Small intestine (tissue), 7 donors: ENCODE measurements around the gene TRIM74. TPM values are rescaled to one million over a fixed set of nuclear protein-coding genes. Genes with fewer than 3 reads are reported as not detected.
"Not testable (repeated sequence)": the region's sequence is repeated elsewhere in the genome, so short reads cannot be mapped to it uniquely, and the experiment has no call there.

Experiments
- DNase-seq, 2 donors: peaks; one replicate each; pipeline versions ENCODE4 v3.0.0 to v3.0.0-alpha.2; 2013
- FAIRE-seq: peaks from 2 replicates; lab custom pipeline; 2012; peaks lifted over from hg19 to GRCh38; lab: Jason Lieb, UNC
- H3K27ac ChIP-seq, 3 donors: one replicate each; pipeline ENCODE4 v1.5.1; 2013; ENCODE audit warnings: low read length in 2 of 3, mild to moderate bottlenecking in 2 of 3, control low read depth in 1 of 3, inconsistent platforms in 1 of 3, low read depth in 1 of 3, moderate library complexity in 1 of 3
- H3K27me3 ChIP-seq, 3 donors: one replicate each; pipeline ENCODE4 v1.6.1; 2013; ENCODE audit warnings: low read length in 3 of 3, inconsistent platforms in 1 of 3; ENCODE audit not compliant: control insufficient read depth in 3 of 3, insufficient read depth in 3 of 3
- H3K36me3 ChIP-seq, 3 donors: one replicate each; pipeline ENCODE4 v1.6.1; 2013; ENCODE audit warnings: low read length in 3 of 3, inconsistent platforms in 1 of 3, low read depth in 1 of 3, mild to moderate bottlenecking in 1 of 3, moderate library complexity in 1 of 3; ENCODE audit not compliant: control insufficient read depth in 3 of 3, insufficient read depth in 2 of 3
- H3K4me1 ChIP-seq, 3 donors: one replicate each; pipeline ENCODE4 v1.6.1; 2013; ENCODE audit warnings: low read length in 2 of 3, inconsistent platforms in 1 of 3, low read depth in 1 of 3, mild to moderate bottlenecking in 1 of 3, moderate library complexity in 1 of 3; ENCODE audit not compliant: control insufficient read depth in 3 of 3, insufficient read depth in 2 of 3
- H3K4me3 ChIP-seq, 3 donors: one replicate each; pipeline ENCODE4 v1.5.1; 2013; ENCODE audit warnings: low read length in 3 of 3, control low read depth in 1 of 3, inconsistent platforms in 1 of 3, low read depth in 1 of 3, mild to moderate bottlenecking in 1 of 3, moderate library complexity in 1 of 3
- H3K9me3 ChIP-seq, 2 donors: one replicate each; pipeline ENCODE4 v1.6.1; 2013; ENCODE audit warnings: low read depth in 1 of 2, low read length in 1 of 2; ENCODE audit not compliant: control insufficient read depth in 2 of 2, insufficient read depth in 1 of 2
- WGBS, 3 donors: extraction: QIAGEN DNeasy Blood & Tissue Kit; methylation state at CpG; one replicate each; pipeline ENCODE4 v1.1.7; 2013; 5-methylcytosine and 5-hydroxymethylcytosine counted together
- polyA plus RNA-seq, 4 donors: library from polyadenylated mRNA; stranded (reverse) in 3 of 4; unstranded in 1 of 4; fragments of 200-250 nt in 3 of 4; fragments of 120-200 nt in 1 of 4; gene quantifications; one replicate each; pipeline versions ENCODE4 v1.2.1 to v1.2.3, GENCODE V29; 2013
- donor health status: healthy with polysubstance abuse.
- donor health status: control.
- donor health status: control.
- donor health status: Bipolar disorder and iron deficiency.
- donor health status: healthy.

Gene TRIM74
- polyA plus RNA-seq, 4 donors, result 0.46 to 1.4 (median 1.2) TPM

DNA sequence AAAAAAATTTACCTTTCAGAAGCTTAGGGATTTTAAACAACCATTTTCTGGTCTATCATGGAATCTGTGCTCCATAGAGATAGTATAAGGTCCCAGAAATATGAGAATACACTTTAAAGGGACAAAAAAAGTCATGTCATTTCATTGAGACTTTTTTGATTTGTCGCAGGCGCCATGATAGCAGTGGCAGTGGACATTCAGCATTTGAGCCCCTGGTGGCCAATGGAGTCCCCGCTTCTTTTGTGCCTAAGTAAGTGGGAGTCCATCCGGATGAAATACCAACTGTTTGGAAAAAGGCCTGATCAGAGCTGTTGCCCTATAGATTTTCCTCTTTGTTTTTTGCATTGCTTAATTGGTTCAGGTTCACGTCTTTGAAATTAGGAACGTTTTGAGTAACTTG, 41.0 kb downstream of the TRIM74 start:
- not testable (repeated sequence) for DNase-seq, H3K27me3 ChIP-seq, H3K27ac ChIP-seq, H3K4me1 ChIP-seq, FAIRE-seq, H3K9me3 ChIP-seq, H3K4me3 ChIP-seq
- WGBS, 3 donors, result 89 to 94% (median 91%) methylated on average over 6 of the region's 6 CpGs
- peaks cover 6 to 28% (median 16%) of the 10 kb centered on the region in 3 donors for H3K36me3 ChIP-seq

DNA sequence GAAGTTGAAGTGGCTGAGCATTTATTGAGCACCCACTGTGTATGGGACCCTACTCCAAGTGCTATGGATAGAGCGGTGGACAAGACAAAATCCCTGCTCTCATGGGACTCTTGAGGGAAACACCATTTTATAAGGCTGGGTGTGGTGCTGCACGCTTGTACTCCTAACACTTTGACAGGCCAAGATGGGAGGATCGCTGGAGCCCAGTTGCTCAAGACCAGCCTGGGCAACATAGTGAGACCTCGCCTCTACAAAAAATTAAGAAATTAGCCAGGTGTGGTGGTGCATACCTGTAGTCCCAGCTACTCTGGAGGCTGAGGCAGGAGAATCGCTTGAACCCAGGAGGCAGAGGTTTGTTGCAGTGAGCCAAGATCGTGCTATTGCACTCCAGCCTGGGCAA, 41.5 kb downstream of the TRIM74 start:
- FAIRE-seq, result not testable (repeated sequence)
- 94 to 97% (median 96%) methylated on average over 6 of the region's 6 CpGs for WGBS, 3 donors
- H3K36me3 ChIP-seq, result peaks cover 6 to 28% (median 16%) of the 10 kb centered on the region in 3 donors

DNA sequence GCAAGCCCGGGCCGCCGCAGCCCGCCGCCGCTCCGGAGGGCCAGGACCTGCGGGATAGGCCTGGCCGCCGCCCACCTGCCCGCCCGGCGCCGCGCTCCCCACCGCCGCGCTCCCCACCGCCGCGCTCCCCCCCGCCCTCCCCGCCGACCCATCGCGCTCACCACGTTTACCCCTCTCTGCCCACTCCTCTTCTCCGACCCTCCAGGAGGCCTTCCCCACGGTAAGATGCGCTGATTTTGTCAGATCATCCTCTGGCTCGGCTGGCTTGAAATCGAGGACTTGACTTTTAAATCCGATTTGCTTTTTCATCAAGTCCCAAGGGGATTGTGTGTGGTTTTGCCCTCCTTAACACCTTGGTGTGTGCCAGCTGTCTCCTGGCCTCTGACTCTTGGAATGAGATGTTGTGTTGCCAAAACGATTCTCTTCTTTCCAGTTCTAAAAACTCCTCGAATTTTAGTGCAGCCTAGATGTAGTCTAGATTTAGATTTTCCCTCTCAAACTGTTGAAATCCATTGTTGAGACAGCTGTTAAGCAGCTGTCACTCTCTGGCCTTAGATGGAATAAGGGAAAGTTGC, 43.6 kb downstream of the TRIM74 start:
- H3K36me3 ChIP-seq, result peaks cover 6 to 28% (median 16%) of the 10 kb centered on the region in 3 donors
- no peak for FAIRE-seq

More for the DNA sequence above, 41.5 kb downstream of the TRIM74 start:
- not testable (repeated sequence) for H3K4me1 ChIP-seq, H3K9me3 ChIP-seq, H3K4me3 ChIP-seq, H3K27me3 ChIP-seq, DNase-seq, H3K27ac ChIP-seq

DNA sequence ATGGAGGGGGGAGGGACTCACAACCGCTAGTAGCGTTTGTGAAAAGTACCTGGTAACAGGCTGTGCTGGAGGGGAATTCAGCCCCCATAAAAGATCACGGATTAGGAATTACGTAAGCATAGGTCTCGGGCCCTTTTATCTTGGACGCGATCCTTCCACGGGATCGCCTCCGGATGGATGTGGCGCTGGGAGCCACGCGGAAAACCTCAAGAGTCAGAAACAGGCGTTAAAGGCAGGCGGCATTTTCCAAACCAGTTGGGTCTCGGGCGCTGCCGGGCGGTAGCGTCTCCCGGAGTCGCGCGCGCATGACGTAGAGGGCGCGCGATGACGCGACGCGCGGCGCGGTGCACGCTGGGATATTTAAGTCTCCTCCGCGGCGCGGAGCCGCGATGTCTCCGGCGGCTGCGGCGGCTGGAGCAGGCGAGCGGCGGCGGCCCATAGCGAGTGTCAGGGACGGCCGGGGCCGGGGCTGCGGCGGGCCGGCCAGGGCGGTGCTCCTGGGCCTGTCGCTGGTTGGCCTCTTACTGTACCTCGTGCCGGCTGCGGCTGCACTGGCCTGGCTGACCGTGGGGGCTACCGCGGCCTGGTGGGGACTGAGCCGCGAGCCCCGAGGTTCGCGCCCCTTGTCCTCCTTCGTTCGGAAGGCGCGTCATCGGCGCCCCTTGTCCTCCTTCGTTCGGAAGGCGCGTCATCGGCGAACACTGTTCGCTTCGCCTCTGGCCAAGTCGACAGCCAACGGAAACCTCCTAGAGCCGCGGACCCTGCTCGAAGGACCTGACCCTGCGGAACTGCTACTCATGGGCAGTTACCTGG, 44.3 kb downstream of the TRIM74 start, which contains the start of gene POM121:
Gene POM121 (plus strand): TSS at position 363 of the 813 bp plus-strand sequence. CDS start 27 bp downstream, at position 390.
- Histone ChIP-seq H3K9me3 (no peaks in the 10 kb centered on the region), H3K27ac (peak within 1 kb of the TSS; percentile 91 to 98 (median 95)), H3K4me3 (peak within 1 kb of the TSS; percentile 66 to 98 (median 73)), H3K36me3 (peaks cover 2 to 22% (median 10%) of the 10 kb centered on the region in 3 donors), H3K27me3 (no peaks in the 10 kb centered on the region), H3K4me1 (peaks cover 0 to 4% (median 0%) of the 10 kb centered on the region in 3 donors)
- DNase-seq (peak; percentile 80 to 96), FAIRE-seq (no peak)
- WGBS, 3 donors, result 0 to 1% (median 0%) methylated on average over 48 to 91 of the region's 91 CpGs

More for the DNA sequence above, 43.6 kb downstream of the TRIM74 start:
- 0 to 1% (median 1%) methylated on average over 12 to 35 of the region's 35 CpGs for whole genome bisulfite sequencing, 3 donors
- no peak for DNase-seq
- Histone ChIP-seq H3K27me3 (no peaks in the 10 kb centered on the region), H3K9me3 (no peaks in the 10 kb centered on the region), H3K4me1 (peaks cover 0 to 4% (median 0%) of the 10 kb centered on the region in 3 donors), H3K27ac (peak overlapping the region; percentile 91 to 98 (median 95)), H3K4me3 (peak overlapping the region; percentile 66 to 98 (median 73))

DNA sequence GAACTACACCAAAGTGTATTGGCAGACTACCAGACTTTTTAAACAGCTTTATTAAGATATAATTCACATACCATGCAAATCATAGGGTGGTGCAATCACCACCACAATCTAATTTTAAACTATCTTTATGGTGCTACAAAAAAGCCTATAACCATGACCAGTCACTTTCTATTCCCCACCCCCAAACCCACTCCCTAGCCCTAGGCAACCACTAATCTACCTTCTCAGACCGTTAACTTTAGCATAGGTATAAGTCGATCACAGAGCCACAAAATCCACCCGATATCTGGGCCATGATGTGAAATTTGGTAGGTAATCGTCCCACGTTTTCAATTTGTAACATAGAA, 44.9 kb downstream of the TRIM74 start:
- Histone ChIP-seq H3K27me3 (no peaks in the 10 kb centered on the region), H3K9me3 (no peaks in the 10 kb centered on the region), H3K36me3 (peaks cover 2 to 22% (median 9%) of the 10 kb centered on the region in 3 donors), H3K4me3 (peak overlapping the region; percentile 66 to 98 (median 73)), H3K4me1 (peaks cover 0 to 4% (median 0%) of the 10 kb centered on the region in 3 donors), H3K27ac (peak overlapping the region; percentile 91 to 98 (median 95))
- 0 to 1% (median 0%) methylated on average over 5 of the region's 5 CpGs for WGBS, 3 donors
- DNase-seq (no peak), FAIRE-seq (no peak)

DNA sequence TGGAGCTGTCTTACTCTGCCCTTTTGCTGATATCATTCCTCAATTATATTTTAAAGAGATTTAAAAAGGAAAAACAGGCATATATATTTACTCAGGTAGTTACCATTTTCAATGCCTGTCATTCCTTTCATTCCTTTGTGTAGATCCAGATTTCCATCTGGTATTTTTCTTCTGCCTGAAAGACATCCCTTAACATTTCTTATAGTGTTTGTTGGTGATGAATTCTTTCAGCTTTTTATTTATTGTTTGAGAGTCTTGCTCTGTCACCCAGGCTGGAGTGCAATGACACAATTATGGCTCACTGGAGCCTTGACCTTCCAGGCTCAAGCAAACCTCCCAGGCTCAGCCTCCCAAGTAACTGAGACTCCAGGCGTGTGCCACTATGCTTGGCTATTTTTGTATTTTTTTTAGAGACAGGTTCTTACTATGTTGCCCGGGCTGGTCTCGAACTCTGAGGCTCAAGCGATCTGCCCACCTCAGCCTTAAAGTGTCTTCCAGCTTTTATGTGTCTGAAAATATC, 50.0 kb downstream of the TRIM74 start:
- Histone ChIP-seq H3K36me3 (peaks cover 0 to 26% (median 0%) of the 10 kb centered on the region in 3 donors), H3K4me3 (no peak overlapping the region), H3K27ac (no peak overlapping the region), H3K27me3 (no peaks in the 10 kb centered on the region), H3K4me1 (peaks cover 0 to 6% (median 0%) of the 10 kb centered on the region in 3 donors), H3K9me3 (no peaks in the 10 kb centered on the region)
- DNase-seq (no peak), FAIRE-seq (no peak)
- WGBS, 3 donors, result 91 to 95% (median 94%) methylated on average over 4 of the region's 4 CpGs

DNA sequence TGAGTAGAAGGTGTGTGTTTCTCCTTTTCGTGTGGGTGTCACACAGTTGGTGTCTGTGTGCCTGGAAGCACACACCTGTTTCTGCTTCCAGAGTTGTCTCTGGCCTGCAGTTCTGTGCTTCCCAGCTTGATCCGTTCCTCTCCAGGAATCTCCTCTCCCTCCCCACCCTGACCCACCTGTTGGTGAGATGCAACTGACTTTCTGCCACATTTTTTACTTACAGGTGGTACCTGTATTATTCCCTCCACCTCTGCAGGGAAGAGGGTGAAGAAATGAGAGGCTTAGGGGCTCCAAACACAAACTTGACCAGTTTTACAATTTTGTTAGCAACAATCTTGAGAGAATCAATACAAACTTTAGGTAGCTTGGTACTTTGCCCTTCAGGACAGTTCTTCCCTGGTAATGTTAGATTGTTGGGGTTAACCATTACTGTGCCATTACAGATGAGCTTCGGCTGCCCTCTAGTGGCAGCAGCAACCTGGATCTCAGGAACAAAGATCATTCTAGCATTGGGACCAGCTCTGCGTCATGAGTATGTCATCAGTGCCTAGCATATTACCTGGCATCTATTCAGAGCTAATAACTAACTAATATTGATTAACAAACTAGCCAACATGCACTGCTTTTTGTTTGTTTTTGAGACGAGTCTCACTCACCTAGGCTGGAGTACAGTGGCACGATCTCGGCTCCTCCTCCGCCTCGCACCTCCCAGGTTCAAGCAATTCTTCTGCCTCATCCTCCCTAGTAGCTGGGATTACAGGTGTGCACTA, 54.3 kb downstream of the TRIM74 start:
- Histone ChIP-seq H3K36me3 (peaks cover 0 to 42% (median 6%) of the 10 kb centered on the region in 3 donors), H3K27ac (peak overlapping the region in 2 of 3 donors; percentile 9 to 68)
- not testable (repeated sequence) for H3K27me3 ChIP-seq, H3K9me3 ChIP-seq, H3K4me3 ChIP-seq, FAIRE-seq, H3K4me1 ChIP-seq
- peak; percentile 84 to 89 for DNase-seq
- 38 to 57% (median 41%) methylated on average over 9 of the region's 9 CpGs for WGBS, 3 donors

DNA sequence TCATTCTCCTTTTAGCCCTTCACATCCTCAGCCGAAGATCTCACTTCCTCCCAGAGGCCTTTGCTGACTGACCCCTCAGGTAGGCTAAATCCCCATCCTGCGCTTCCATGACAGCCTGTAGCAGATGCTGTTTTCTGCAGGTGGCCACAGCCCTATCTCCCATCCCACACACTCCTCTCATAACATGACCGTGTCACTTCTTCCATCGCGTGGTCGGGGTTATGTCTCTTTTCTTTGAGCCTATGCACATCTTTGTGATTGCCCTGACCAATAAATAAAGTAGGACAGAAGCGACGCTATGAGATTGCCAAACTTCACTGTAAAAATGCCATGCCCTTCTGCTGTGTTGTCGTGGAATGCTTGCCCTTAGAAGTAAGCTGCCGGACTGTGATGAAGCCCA, 55.5 kb downstream of the TRIM74 start:
- 82 to 89% (median 88%) methylated on average over 10 of the region's 10 CpGs for WGBS, 3 donors

More for the DNA sequence above, 55.5 kb downstream of the TRIM74 start:
- FAIRE-seq, H3K27me3 ChIP-seq, H3K9me3 ChIP-seq, H3K4me1 ChIP-seq, DNase-seq, H3K4me3 ChIP-seq, H3K27ac ChIP-seq: not testable (repeated sequence)
- peaks cover 0 to 39% (median 6%) of the 10 kb centered on the region in 3 donors for H3K36me3 ChIP-seq
